Endometrial microvascular endothelial cells (primary cell): ENCODE results near the gene TDRD5. TPM values are rescaled to one million over a fixed set of nuclear protein-coding genes. Genes with fewer than 3 reads are reported as not detected.

ENCODE experiments used
- in situ Hi-C: cut with HindIII; loops from 2 replicates; pipeline ENCODE4 v1.10.0; 2017; ENCODE audit warnings: low sequenced_read_pairs, low pct_unique_long_range_greater_than_20kb; ENCODE audit errors: inconsistent ontology term
- total RNA-seq: library from RNA; depleted of rRNA; stranded (reverse); fragments of >200 nt; gene quantifications from one replicate; pipeline ENCODE4 v1.2.3, GENCODE V29; 2015; ENCODE audit errors: inconsistent ontology term

TDRD5 gene
- total RNA-seq, 1 donor from 2014 or later, result not detected

GRCh38 chr1:179714623-179715022 is 123.0 kb downstream of the TDRD5 start:
- in situ Hi-C loops, result no loop called here

- in situ Hi-C loops, result no loop called here
Observed at GRCh38 chr1:179719272-179719671, 127.6 kb downstream of the TDRD5 start.

GRCh38 chr1:179728271-179728670 is 136.6 kb downstream of the TDRD5 start:
- in situ Hi-C loops, result no loop called here

GRCh38 chr1:179729881-179730280 is 138.2 kb downstream of the TDRD5 start:
- in situ Hi-C loops, result no loop called here

GRCh38 chr1:179731643-179732042 is 140.0 kb downstream of the TDRD5 start:
- in situ Hi-C loops, result no loop called here

Other genes with a start within 250 kb of the TDRD5 start
- gene AXDND1, start 225.9 kb upstream of the TDRD5 start, total RNA-seq, result not detected
- not detected for gene NPHS2, start 15.9 kb upstream of the TDRD5 start, total RNA-seq
- 0.19 TPM for gene FAM163A, start 151.5 kb downstream of the TDRD5 start, total RNA-seq